Sigmoid colon (tissue), 4 donors: ENCODE data around the gene GALNT14.

Experiments used
- EP300 ChIP-seq, 4 donors: sonication (generic); formaldehyde crosslinking; IDR thresholded peaks; one replicate each; pipeline ENCODE4 v1.6.1; 2017; ENCODE audit warnings: antibody characterized with exemption in 4 of 4
- POLR2A ChIP-seq, 2 donors: fragments of 450-650 bp; IDR thresholded peaks; one replicate each; pipeline ENCODE4 v1.6.1; 2016; ENCODE audit warnings: antibody characterized with exemption in 2 of 2, mild to moderate bottlenecking in 2 of 2, moderate library complexity in 2 of 2
- POLR2AphosphoS5 ChIP-seq, 4 donors: sonication (generic); formaldehyde crosslinking; IDR thresholded peaks; one replicate each; pipeline ENCODE4 v1.6.1; 2017; ENCODE audit warnings: antibody characterized with exemption in 4 of 4
- TF ChIP-seq, protein P1 (sequence below), 4 experiments: fragments of 450-650 bp in 3 of 4; fragments of 200-600 bp in 1 of 4; IDR thresholded peaks; one replicate each; pipeline ENCODE4 v1.5.1; 2016 to 2019; ENCODE audit warnings: antibody characterized with exemption in 4 of 4, mild to moderate bottlenecking in 3 of 4, moderate library complexity in 2 of 4

DNA sequence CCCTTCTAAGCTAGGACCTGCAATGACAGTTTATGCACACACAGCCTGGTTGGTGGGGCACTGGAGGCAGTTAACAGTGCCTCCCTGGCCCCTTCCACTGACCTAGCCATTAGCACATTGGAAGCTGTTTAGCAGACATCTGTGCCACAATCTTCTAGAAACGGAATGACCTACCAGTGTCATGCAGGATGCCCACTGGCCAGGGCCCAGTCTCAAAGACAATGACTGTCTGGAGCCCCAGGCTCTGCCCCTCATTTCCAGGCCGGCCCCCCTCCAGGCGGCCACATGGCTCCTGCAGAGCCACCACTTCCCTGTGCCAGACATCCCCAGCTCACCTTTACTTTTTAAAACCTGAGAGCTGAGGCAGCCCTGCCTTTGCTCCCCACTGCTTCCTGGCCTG is 207.5 kb downstream of the GALNT14 start:
- TF ChIP-seq, protein P1, sequence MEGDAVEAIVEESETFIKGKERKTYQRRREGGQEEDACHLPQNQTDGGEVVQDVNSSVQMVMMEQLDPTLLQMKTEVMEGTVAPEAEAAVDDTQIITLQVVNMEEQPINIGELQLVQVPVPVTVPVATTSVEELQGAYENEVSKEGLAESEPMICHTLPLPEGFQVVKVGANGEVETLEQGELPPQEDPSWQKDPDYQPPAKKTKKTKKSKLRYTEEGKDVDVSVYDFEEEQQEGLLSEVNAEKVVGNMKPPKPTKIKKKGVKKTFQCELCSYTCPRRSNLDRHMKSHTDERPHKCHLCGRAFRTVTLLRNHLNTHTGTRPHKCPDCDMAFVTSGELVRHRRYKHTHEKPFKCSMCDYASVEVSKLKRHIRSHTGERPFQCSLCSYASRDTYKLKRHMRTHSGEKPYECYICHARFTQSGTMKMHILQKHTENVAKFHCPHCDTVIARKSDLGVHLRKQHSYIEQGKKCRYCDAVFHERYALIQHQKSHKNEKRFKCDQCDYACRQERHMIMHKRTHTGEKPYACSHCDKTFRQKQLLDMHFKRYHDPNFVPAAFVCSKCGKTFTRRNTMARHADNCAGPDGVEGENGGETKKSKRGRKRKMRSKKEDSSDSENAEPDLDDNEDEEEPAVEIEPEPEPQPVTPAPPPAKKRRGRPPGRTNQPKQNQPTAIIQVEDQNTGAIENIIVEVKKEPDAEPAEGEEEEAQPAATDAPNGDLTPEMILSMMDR (IDR thresholded peaks at IDR 0.05): no peak
- no peak for TF ChIP-seq POLR2A (IDR thresholded peaks at IDR 0.05)
- TF ChIP-seq POLR2AphosphoS5 (IDR thresholded peaks at IDR 0.05): no peak
- TF ChIP-seq EP300 (IDR thresholded peaks at IDR 0.05): no peak
